Stimulated activated naive CD4-positive, alpha-beta T cell (primary cell): Measurements from ENCODE around the gene C6orf141.
"Not testable (repeated sequence)": the region's sequence is repeated elsewhere in the genome, so short reads cannot be mapped to it uniquely, and the experiment has no call there.

ENCODE experiments used
- DNase-seq, 6 experiments: peaks; one replicate each; lab custom pipeline; 2025; lab: John Stamatoyannopoulos, UW

C6orf141 gene

DNA sequence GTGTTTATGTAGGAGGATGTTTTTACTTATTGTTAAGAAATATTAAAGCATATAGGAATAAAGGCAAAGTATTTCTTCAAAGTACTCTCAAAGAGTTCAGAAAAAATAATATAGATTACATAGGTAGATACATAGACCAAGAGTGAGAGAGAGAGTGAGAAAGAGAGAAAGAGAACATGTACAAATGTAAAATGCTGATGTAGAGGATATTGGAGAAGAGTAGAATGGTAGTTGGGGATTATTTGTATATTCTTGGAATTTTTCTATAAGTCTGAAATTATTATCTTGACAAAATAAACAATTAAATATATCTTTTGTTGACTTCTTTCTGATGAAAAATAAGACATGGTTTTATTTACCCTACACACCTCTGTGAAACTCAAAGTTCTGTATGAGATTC is 29.2 kb downstream of the C6orf141 start:
- no peak for DNase-seq

- DNase-seq: no peak
These were observed 32.1 kb downstream of the C6orf141 start for GRCh38 chr6:49582529-49582928.

- not testable (repeated sequence) for DNase-seq
These were observed 36.8 kb downstream of the C6orf141 start for GRCh38 chr6:49587262-49587661.
